ENCODE data around the gene RSPH3. TPM values are rescaled to one million over a fixed set of nuclear protein-coding genes. Genes with fewer than 3 reads are reported as not detected.

Gene RSPH3
- total and polyA plus RNA-seq, 2 of the 13 experiments (the other 11 are each of a cell fraction or from before 2014, with no cell fraction given), result 1.3 to 3.5 TPM

GRCh38 chr6:158999666-159000403 is at the start of gene RSPH3 (continued):
- TF ChIP-seq ZNF510 (CRISPR knock-in tag; IDR thresholded peaks at IDR 0.05; ENCODE audit: low read depth) (peak; percentile 99), ZNF496 (CRISPR knock-in tag; IDR thresholded peaks at IDR 0.05; ENCODE audit: insufficient replicate concordance) (no peak), MED13 (CRISPR knock-in tag; IDR thresholded peaks at IDR 0.05) (no peak; the same call in 1 of the 2 replicates), KLF6 (CRISPR knock-in tag; IDR thresholded peaks at IDR 0.05) (peak; percentile 98), BORCS8-MEF2B (CRISPR knock-in tag; IDR thresholded peaks at IDR 0.05) (peak; percentile 99), JARID2 (CRISPR knock-in tag; IDR thresholded peaks at IDR 0.05; ENCODE audit: insufficient replicate concordance) (peak; percentile 97), ZKSCAN8 (CRISPR knock-in tag; IDR thresholded peaks at IDR 0.05; ENCODE audit: borderline replicate concordance) (no peak; the same call in 1 of the 2 replicates), ZNF766 (CRISPR knock-in tag; IDR thresholded peaks at IDR 0.05; ENCODE audit: borderline replicate concordance) (peak; percentile 96), BCL3 (CRISPR knock-in tag; IDR thresholded peaks at IDR 0.05) (0 out of 2 replicates have a peak, but pooled peaks have one; percentile 89), POLR2A (IDR thresholded peaks at IDR 0.05; ENCODE audit: insufficient read depth in 1 of 2, low read depth in 2 of 2, low read length in 2 of 2) (peak; percentile 96 to 99), ZNF678 (CRISPR knock-in tag; IDR thresholded peaks at IDR 0.05) (peak; percentile 94), NPAS2 (CRISPR knock-in tag; IDR thresholded peaks at IDR 0.05; ENCODE audit: borderline replicate concordance) (no peak), MZF1 (CRISPR knock-in tag; IDR thresholded peaks at IDR 0.05; ENCODE audit: borderline replicate concordance) (peak; percentile 91; the same call in 1 of the 2 replicates), MLLT10 (CRISPR knock-in tag; IDR thresholded peaks at IDR 0.05) (no peak), ZNF773 (CRISPR knock-in tag; IDR thresholded peaks at IDR 0.05; ENCODE audit: borderline replicate concordance) (peak; percentile 87; the same call in 1 of the 2 replicates), ATF5 (CRISPR knock-in tag; IDR thresholded peaks at IDR 0.05; ENCODE audit: low read depth) (peak; percentile 95; the same call in 1 of the 2 replicates), ARID2 (CRISPR knock-in tag; IDR thresholded peaks at IDR 0.05; ENCODE audit: borderline replicate concordance) (peak; percentile 96), CENPT (CRISPR knock-in tag; IDR thresholded peaks at IDR 0.05; ENCODE audit: low read depth) (peak; percentile 94), MED1 (CRISPR knock-in tag; IDR thresholded peaks at IDR 0.05) (peak; percentile 94), ZBTB1 (CRISPR knock-in tag; IDR thresholded peaks at IDR 0.05; ENCODE audit: borderline replicate concordance) (0 out of 2 replicates have a peak, but pooled peaks have one; percentile 36), KLF15 (CRISPR knock-in tag; IDR thresholded peaks at IDR 0.05; ENCODE audit: borderline replicate concordance) (peak; percentile 94), ZNF253 (CRISPR knock-in tag; IDR thresholded peaks at IDR 0.05; ENCODE audit: borderline replicate concordance) (peak; percentile 91), AHDC1 (CRISPR knock-in tag; IDR thresholded peaks at IDR 0.05; ENCODE audit: borderline replicate concordance) (peak; percentile 92)
